SK-N-MC (cell line): ENCODE measurements around the gene MED13L.

Experiments used
- EZH2 ChIP-seq: fragments of 200-600 bp; sonication (generic); IDR thresholded peaks from one replicate; pipeline ENCODE4 v1.6.1; 2017; ENCODE audit warnings: antibody characterized with exemption
- FOXP2 ChIP-seq: optimal IDR thresholded peaks from 2 replicates; pipeline ENCODE3; 2011; ENCODE audit warnings: mild to moderate bottlenecking, moderate library complexity; ENCODE audit not compliant: insufficient read depth; ENCODE audit errors: extremely low read length, control extremely low read depth
- POLR2AphosphoS5 ChIP-seq: IDR thresholded peaks from 2 replicates; pipeline ENCODE4 v1.6.1; 2012; ENCODE audit warnings: mild to moderate bottlenecking, low read depth, low read length, borderline replicate concordance

DNA sequence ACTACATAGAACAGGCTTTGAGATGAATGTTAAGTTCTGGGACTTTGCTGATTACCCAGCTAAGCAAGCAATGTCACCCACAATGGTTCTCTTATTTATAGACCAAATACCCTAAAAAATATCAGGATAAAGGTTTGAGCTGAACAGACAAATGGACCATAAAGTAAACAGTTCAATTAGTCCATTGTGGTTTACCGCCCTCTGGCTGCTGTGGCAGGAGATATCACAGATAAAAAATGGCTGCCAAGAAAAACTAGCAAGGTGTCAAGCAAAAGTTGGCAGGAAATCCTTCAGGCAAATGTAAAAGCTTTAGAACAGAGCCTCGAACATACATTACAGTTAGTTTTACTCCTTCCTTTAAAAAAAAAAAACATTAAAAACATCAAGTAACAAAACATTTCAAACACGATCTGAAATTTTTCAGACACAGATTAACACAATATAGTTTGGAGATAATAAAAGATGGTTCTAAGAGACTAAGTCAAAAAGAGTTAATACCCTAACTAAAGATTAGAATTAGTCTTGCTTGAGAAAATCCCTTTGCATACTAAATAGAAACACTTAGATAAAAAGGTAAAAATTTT, 41.3 kb downstream of the MED13L start:
- TF ChIP-seq FOXP2 (no peak), POLR2AphosphoS5 (no peak), EZH2 (no peak)
